GM21360 (cell line): ENCODE data around the gene CCDC127.

Experiments
- ATAC-seq: cut with Tn5 transposase; IDR thresholded peaks from one replicate; pipeline ENCODE4 v1.9.1; 2021; ENCODE audit warnings: mild to moderate bottlenecking, moderate library complexity; ENCODE audit not compliant: unreplicated experiment

CCDC127 gene

GRCh38 chr5:191036-191948, 26.7 kb downstream of the CCDC127 start, which contains the start of gene LRRC14B:
LRRC14B (plus strand) TSS chr5:191495; CDS start chr5:191539, 44 bp downstream.
- ATAC-seq = no peak

GRCh38 chr5:190366-191035, 27.5 kb downstream of the CCDC127 start:
- no peak for ATAC-seq

GRCh38 chr5:189976-190365, 28.0 kb downstream of the CCDC127 start:
- ATAC-seq = no peak

GRCh38 chr5:189486-189885, 28.5 kb downstream of the CCDC127 start:
- ATAC-seq = no peak

- peak; percentile 81 for ATAC-seq
Measured at GRCh38 chr5:188488-189481, 29.2 kb downstream of the CCDC127 start.

GRCh38 chr5:187617-188451, 30.1 kb downstream of the CCDC127 start:
- ATAC-seq = no peak

GRCh38 chr5:187042-187431, 30.9 kb downstream of the CCDC127 start:
- ATAC-seq = no peak

- no peak for ATAC-seq
Measured at GRCh38 chr5:186091-187041, 31.6 kb downstream of the CCDC127 start.

GRCh38 chr5:185095-186070, 32.6 kb downstream of the CCDC127 start:
- ATAC-seq = no peak

- no peak for ATAC-seq
Measured at GRCh38 chr5:184471-184870, 33.5 kb downstream of the CCDC127 start.

- ATAC-seq = no peak
Measured at GRCh38 chr5:182126-182525, 35.8 kb downstream of the CCDC127 start.

- ATAC-seq = no peak
Measured at GRCh38 chr5:181566-181965, 36.4 kb downstream of the CCDC127 start.

GRCh38 chr5:181160-181559, 36.8 kb downstream of the CCDC127 start:
- no peak for ATAC-seq

- no peak for ATAC-seq
Measured at GRCh38 chr5:180286-180918, 37.6 kb downstream of the CCDC127 start.

GRCh38 chr5:179401-179800, 38.6 kb downstream of the CCDC127 start:
- no peak for ATAC-seq

- no peak for ATAC-seq
Measured at GRCh38 chr5:178110-178509, 39.8 kb downstream of the CCDC127 start.

GRCh38 chr5:176296-176823, 41.6 kb downstream of the CCDC127 start:
- ATAC-seq = no peak
